HepG2 (cell line): ENCODE results near the gene CMIP. TPM values are rescaled to one million over a fixed set of nuclear protein-coding genes. Genes with fewer than 3 reads are reported as not detected.

Experiments used
- ATAC-seq: fragments of 200-7000 bp; cut with Tn5 transposase; 3 replicates; pipeline ENCODE4 v1.9.1; 2020; ENCODE audit warnings: mild to moderate bottlenecking, moderate library complexity
- BruUV-seq: library from RNA; stranded (reverse); fragments of 400-500 nt; replicated peaks from 2 replicates; lab custom pipeline; 2021; lab: Mats Ljungman, UMichigan
- CTCF ChIA-PET: fragments of 300-600 bp; formaldehyde crosslinking; extraction: SDS; loops from one replicate; lab custom pipeline; 2021; ENCODE audit warnings: low total read pairs, inconsistent platforms, low intra/inter-chr PET ratio; lab: Yijun Ruan, JAX
- POLR2A ChIA-PET: fragments of 350-600 bp; sonication (Branson Sonifier 250); formaldehyde crosslinking; loops from one replicate; lab custom pipeline; 2020; ENCODE audit warnings: antibody characterized with exemption, inconsistent platforms; lab: Yijun Ruan, JAX
- DNase-seq: peaks from one replicate; pipeline ENCODE4 v3.0.0-alpha.2; 2015; ENCODE audit warnings: low spot score
- FAIRE-seq: peaks from 3 replicates; lab custom pipeline; 2011; peaks lifted over from hg19 to GRCh38; lab: Jason Lieb, UNC
- H2AFZ ChIP-seq: one replicate; pipeline ENCODE4 v1.6.1; 2011; ENCODE audit warnings: low read length, inconsistent platforms
- H3K27ac ChIP-seq: fragments of 300-600 bp; 3 replicates; pipeline ENCODE4 v1.8.0; 2011; ENCODE audit warnings: mixed run types, mild to moderate bottlenecking, mixed read lengths, low read length, inconsistent platforms; ENCODE audit not compliant: insufficient read depth; ENCODE audit errors: extremely low read length
- H3K27me3 ChIP-seq, 2 experiments: fragments of 200-600 bp in 1 of 2; 2 replicates in 1 of 2; 3 replicates in 1 of 2; pipeline versions ENCODE4 v1.6.0 to v1.8.0; 2011; ENCODE audit warnings: low read length in 2 of 2, mild to moderate bottlenecking in 2 of 2, moderate library complexity in 2 of 2, inconsistent platforms in 1 of 2; ENCODE audit not compliant: insufficient read depth in 2 of 2, control insufficient read depth in 1 of 2
- H3K36me3 ChIP-seq, 2 experiments: fragments of 200-600 bp in 1 of 2; replicated peaks in 1 of 2; 2 replicates in 1 of 2; 3 replicates in 1 of 2; pipeline versions ENCODE4 v1.5.1 to v1.8.0; 2011; ENCODE audit warnings: low read length in 2 of 2, inconsistent platforms in 1 of 2; ENCODE audit not compliant: insufficient read depth in 2 of 2, control insufficient read depth in 1 of 2
- H3K4me1 ChIP-seq: 2 replicates; pipeline ENCODE4 v1.5.1; 2012; ENCODE audit warnings: low read length, inconsistent platforms; ENCODE audit not compliant: insufficient read depth
- H3K4me2 ChIP-seq: 2 replicates; pipeline ENCODE4 v1.6.0; 2011; ENCODE audit warnings: low read depth, low read length, inconsistent platforms
- H3K4me3 ChIP-seq, 3 experiments: fragments of 200-600 bp in 1 of 3; sonication (generic), shearing (Covaris generic) in 1 of 3; replicated peaks in 1 of 3; 2 replicates each; pipeline ENCODE4 v1.5.1; 2011 to 2016; ENCODE audit warnings: low read length in 3 of 3, inconsistent platforms in 2 of 3, low read depth in 2 of 3, mild to moderate bottlenecking in 2 of 3, control low read depth in 1 of 3, mixed read lengths in 1 of 3; ENCODE audit not compliant: insufficient read depth in 1 of 3
- H3K79me2 ChIP-seq: one replicate; pipeline ENCODE4 v1.6.1; 2011; ENCODE audit warnings: low read length, inconsistent platforms; ENCODE audit not compliant: insufficient read depth
- H3K9ac ChIP-seq: 2 replicates; pipeline ENCODE4 v1.6.0; 2011; ENCODE audit warnings: mild to moderate bottlenecking, low read depth, low read length, inconsistent platforms; ENCODE audit not compliant: insufficient read depth
- H3K9me3 ChIP-seq: 2 replicates; pipeline ENCODE4 v1.5.1; 2012; ENCODE audit warnings: mild to moderate bottlenecking, low read length
- H4K20me1 ChIP-seq: 2 replicates; pipeline ENCODE4 v1.6.0; 2011; ENCODE audit warnings: inconsistent platforms, mild to moderate bottlenecking, low read length, moderate library complexity; ENCODE audit not compliant: insufficient read depth
- HOXA7 ChIP-seq: sonication (generic); formaldehyde crosslinking; IDR thresholded peaks from 2 replicates; pipeline ENCODE4 v1.8.1; 2022; ENCODE audit warnings: mild to moderate bottlenecking, missing genetic modification reagents, moderate library complexity
- HOXA9 ChIP-seq: sonication (generic); formaldehyde crosslinking; IDR thresholded peaks from 2 replicates; pipeline ENCODE4 v1.8.1; 2022; ENCODE audit warnings: missing genetic modification reagents, mild to moderate bottlenecking, moderate library complexity, borderline replicate concordance
- MED1 ChIP-seq: sonication (generic); formaldehyde crosslinking; IDR thresholded peaks from 2 replicates; pipeline ENCODE4 v1.4.0; 2020; ENCODE audit warnings: missing genetic modification reagents
- NFIB ChIP-seq: sonication (generic); formaldehyde crosslinking; IDR thresholded peaks from 2 replicates; pipeline ENCODE4 v1.9.0; 2021; ENCODE audit warnings: missing genetic modification reagents, mild to moderate bottlenecking, borderline replicate concordance
- NFYB ChIP-seq: sonication (generic); formaldehyde crosslinking; IDR thresholded peaks from 2 replicates; pipeline ENCODE4 v1.4.0; 2020; ENCODE audit warnings: missing genetic modification reagents
- PHF21A ChIP-seq: sonication (generic); formaldehyde crosslinking; IDR thresholded peaks from 2 replicates; pipeline ENCODE4 v1.5.0; 2020; ENCODE audit warnings: mild to moderate bottlenecking, missing genetic modification reagents
- RFX5 ChIP-seq: IDR thresholded peaks from 2 replicates; pipeline ENCODE4 v1.6.1; 2011; ENCODE audit warnings: low read depth, low read length, improper control_type of control experiment
- SUZ12 ChIP-seq: fragments of 150-350 bp; IDR thresholded peaks from 2 replicates; pipeline ENCODE4 v1.6.1; 2014; ENCODE audit warnings: low read depth, low read length
- XBP1 ChIP-seq: sonication (generic); formaldehyde crosslinking; IDR thresholded peaks from 2 replicates; pipeline ENCODE4 v1.5.0; 2020; ENCODE audit warnings: missing genetic modification reagents
- ZFAT ChIP-seq: sonication (generic); formaldehyde crosslinking; conservative IDR thresholded peaks from 2 replicates; pipeline ENCODE4 v1.8.1; 2023; ENCODE audit warnings: missing genetic modification reagents, inconsistent platforms
- ZFP36L1 ChIP-seq: sonication (generic); formaldehyde crosslinking; IDR thresholded peaks from 2 replicates; pipeline ENCODE4 v1.8.0; 2022; ENCODE audit warnings: mild to moderate bottlenecking, missing genetic modification reagents, moderate library complexity
- ZNF567 ChIP-seq: sonication (generic); formaldehyde crosslinking; IDR thresholded peaks from 2 replicates; pipeline ENCODE4 v1.8.1; 2023; ENCODE audit warnings: mild to moderate bottlenecking, missing genetic modification reagents, borderline replicate concordance
- ZNF598 ChIP-seq: sonication (generic); formaldehyde crosslinking; IDR thresholded peaks from 2 replicates; pipeline ENCODE4 v1.5.1; 2020; ENCODE audit warnings: mild to moderate bottlenecking, missing genetic modification reagents, borderline replicate concordance
- ZNF891 ChIP-seq: sonication (generic); formaldehyde crosslinking; IDR thresholded peaks from 2 replicates; pipeline ENCODE4 v1.5.0; 2020; ENCODE audit warnings: mild to moderate bottlenecking, missing genetic modification reagents
- WGBS: methylation state at CpG from one replicate; pipeline ENCODE4 v1.1.6; 2017; ENCODE audit warnings: low lambda C conversion rate; 5-methylcytosine and 5-hydroxymethylcytosine counted together
- in situ Hi-C: cut with HindIII; loops from 2 replicates; pipeline ENCODE4 v1.10.0; 2017; ENCODE audit warnings: low pct_unique_long_range_greater_than_20kb; ENCODE audit not compliant: extremely low pct_ligation_motif_present
- intact Hi-C: fragments of 100-400 bp; cut with micrococcal nuclease; formaldehyde crosslinking; loops from one replicate; pipeline ENCODE4 v1.10.0; 2022; ENCODE audit not compliant: unreplicated experiment
- polyA plus RNA-seq, 8 experiments: library from polyadenylated mRNA; depleted of rRNA in 3 of 8; stranded (reverse) in 7 of 8; unstranded in 1 of 8; fragments of >200 nt; fragmentation: Illumina TruSeq in 4 of 8; extraction: Trizol in 4 of 8; gene quantifications; 2 replicates each; pipeline versions ENCODE4 v1.2.1 to v1.2.3, GENCODE V29; 2011 to 2016; ENCODE audit warnings: low read depth in 4 of 8, missing spikeins in 1 of 8, mixed read lengths in 1 of 8; ENCODE audit not compliant: insufficient read depth in 1 of 8
- total RNA-seq, 5 experiments: library from RNA; depleted of rRNA; stranded (reverse); fragments of >200 nt; fragmentation: Illumina TruSeq; extraction: Trizol; gene quantifications; 2 replicates each; pipeline ENCODE4 v1.2.3, GENCODE V29; 2016; ENCODE audit warnings: low read depth in 1 of 5
- TF ChIP-seq, protein P1 (sequence below): IDR thresholded peaks from 2 replicates; pipeline ENCODE4 v1.6.1; 2016; ENCODE audit warnings: low read depth, control low read depth
- TF ChIP-seq, protein P2 (sequence below): sonication (generic); formaldehyde crosslinking; IDR thresholded peaks from 2 replicates; pipeline ENCODE4 v1.9.0; 2021; ENCODE audit warnings: missing genetic modification reagents, mild to moderate bottlenecking, borderline replicate concordance
- TF ChIP-seq, protein P3 (sequence below): sonication (generic); formaldehyde crosslinking; IDR thresholded peaks from 2 replicates; pipeline ENCODE4 v1.9.0; 2022; ENCODE audit warnings: missing genetic modification reagents, mild to moderate bottlenecking, borderline replicate concordance
- TF ChIP-seq, protein P4 (sequence below): IDR thresholded peaks from 2 replicates; pipeline ENCODE4 v1.6.1; 2016
- TF ChIP-seq, protein P5 (sequence below): IDR thresholded peaks from 2 replicates; pipeline ENCODE4 v1.6.1; 2018; ENCODE audit warnings: missing genetic modification reagents

The CMIP gene
- total and polyA plus RNA-seq, 2 of the 13 experiments (the other 11 are each of a cell fraction or from before 2014, with no cell fraction given), result 10.9 to 18.1 TPM

DNA sequence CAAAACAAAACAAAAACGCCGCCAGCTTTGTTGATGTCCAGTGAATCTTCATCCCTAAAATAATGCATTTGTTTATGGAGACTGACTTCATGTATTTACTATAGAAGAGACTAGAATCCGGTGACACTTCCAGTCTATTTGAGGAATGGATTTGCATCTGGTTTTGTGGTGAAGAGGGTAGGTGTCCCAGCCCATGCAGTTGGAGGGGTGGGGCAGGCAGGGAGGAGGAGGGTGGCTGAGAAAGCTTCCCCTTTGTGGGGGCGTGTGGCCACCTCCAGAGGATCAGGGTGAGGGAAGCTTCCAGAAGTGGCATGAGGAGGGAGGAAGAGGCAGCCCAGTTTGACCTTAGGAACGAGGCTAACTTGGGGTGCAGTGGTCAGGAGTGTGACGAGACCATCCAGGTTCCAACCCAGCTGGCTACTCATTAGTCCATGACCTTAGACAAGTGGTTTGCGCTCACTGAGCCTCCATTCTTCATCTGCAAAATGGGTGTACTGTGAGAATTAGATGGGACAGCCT is 69.5 kb downstream of the CMIP start:
- no peak for ATAC-seq
- Histone ChIP-seq H3K9me3 (peaks cover 9% of the 10 kb centered on the region; the same call in 1 of the 2 replicates), H2AFZ (no peak overlapping the region), H3K27me3 (no peaks in the 10 kb centered on the region), H3K4me1 (peaks cover 69% of the 10 kb centered on the region), H3K4me2 (peak overlapping the region; percentile 67), H3K4me3 (no peak overlapping the region), H3K27ac (peak overlapping the region; percentile 74), H4K20me1 (peaks cover 88% of the 10 kb centered on the region), H3K36me3 (peaks cover 16 to 54% of the 10 kb centered on the region in 2 experiments), H3K9ac (peak overlapping the region; percentile 21; the same call in 1 of the 2 replicates), H3K79me2 (peaks cover 95% of the 10 kb centered on the region)
- FAIRE-seq, result no peak
- ChIA-PET CTCF (no interaction called here), POLR2A (interaction anchor here (1.0 to 1.9 kb wide), 9 partner anchors 12 to 83 kb away, joined by 3 to 12 read pairs (median 5); no protein-coding TSS in a partner anchor)
- DNase-seq, result no peak
- intact Hi-C loops, result no loop called here
- in situ Hi-C loops, result no loop called here
- BruUV-seq, result no TSS peak
- WGBS, result 87% methylated on average over 7 of the region's 7 CpGs
- TF ChIP-seq ZFAT (CRISPR knock-in tag) (no peak), ZNF891 (no peak), ZNF567 (no peak), NFIB (CRISPR knock-in tag) (no peak), RFX5 (no peak), HOXA9 (CRISPR knock-in tag) (no peak), ZNF598 (CRISPR knock-in tag) (no peak), XBP1 (CRISPR knock-in tag) (no peak), PHF21A (no peak), SUZ12 (no peak), NFYB (no peak), HOXA7 (CRISPR knock-in tag) (no peak), ZFP36L1 (CRISPR knock-in tag) (no peak), MED1 (no peak)
- TF ChIP-seq, protein P1, sequence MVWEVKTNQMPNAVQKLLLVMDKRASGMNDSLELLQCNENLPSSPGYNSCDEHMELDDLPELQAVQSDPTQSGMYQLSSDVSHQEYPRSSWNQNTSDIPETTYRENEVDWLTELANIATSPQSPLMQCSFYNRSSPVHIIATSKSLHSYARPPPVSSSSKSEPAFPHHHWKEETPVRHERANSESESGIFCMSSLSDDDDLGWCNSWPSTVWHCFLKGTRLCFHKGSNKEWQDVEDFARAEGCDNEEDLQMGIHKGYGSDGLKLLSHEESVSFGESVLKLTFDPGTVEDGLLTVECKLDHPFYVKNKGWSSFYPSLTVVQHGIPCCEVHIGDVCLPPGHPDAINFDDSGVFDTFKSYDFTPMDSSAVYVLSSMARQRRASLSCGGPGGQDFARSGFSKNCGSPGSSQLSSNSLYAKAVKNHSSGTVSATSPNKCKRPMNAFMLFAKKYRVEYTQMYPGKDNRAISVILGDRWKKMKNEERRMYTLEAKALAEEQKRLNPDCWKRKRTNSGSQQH, result no peak
- TF ChIP-seq, protein P2, sequence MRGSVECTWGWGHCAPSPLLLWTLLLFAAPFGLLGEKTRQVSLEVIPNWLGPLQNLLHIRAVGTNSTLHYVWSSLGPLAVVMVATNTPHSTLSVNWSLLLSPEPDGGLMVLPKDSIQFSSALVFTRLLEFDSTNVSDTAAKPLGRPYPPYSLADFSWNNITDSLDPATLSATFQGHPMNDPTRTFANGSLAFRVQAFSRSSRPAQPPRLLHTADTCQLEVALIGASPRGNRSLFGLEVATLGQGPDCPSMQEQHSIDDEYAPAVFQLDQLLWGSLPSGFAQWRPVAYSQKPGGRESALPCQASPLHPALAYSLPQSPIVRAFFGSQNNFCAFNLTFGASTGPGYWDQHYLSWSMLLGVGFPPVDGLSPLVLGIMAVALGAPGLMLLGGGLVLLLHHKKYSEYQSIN (CRISPR knock-in tag), result no peak
- TF ChIP-seq, protein P3, sequence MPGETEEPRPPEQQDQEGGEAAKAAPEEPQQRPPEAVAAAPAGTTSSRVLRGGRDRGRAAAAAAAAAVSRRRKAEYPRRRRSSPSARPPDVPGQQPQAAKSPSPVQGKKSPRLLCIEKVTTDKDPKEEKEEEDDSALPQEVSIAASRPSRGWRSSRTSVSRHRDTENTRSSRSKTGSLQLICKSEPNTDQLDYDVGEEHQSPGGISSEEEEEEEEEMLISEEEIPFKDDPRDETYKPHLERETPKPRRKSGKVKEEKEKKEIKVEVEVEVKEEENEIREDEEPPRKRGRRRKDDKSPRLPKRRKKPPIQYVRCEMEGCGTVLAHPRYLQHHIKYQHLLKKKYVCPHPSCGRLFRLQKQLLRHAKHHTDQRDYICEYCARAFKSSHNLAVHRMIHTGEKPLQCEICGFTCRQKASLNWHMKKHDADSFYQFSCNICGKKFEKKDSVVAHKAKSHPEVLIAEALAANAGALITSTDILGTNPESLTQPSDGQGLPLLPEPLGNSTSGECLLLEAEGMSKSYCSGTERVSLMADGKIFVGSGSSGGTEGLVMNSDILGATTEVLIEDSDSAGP (CRISPR knock-in tag), result no peak
- TF ChIP-seq, protein P4, sequence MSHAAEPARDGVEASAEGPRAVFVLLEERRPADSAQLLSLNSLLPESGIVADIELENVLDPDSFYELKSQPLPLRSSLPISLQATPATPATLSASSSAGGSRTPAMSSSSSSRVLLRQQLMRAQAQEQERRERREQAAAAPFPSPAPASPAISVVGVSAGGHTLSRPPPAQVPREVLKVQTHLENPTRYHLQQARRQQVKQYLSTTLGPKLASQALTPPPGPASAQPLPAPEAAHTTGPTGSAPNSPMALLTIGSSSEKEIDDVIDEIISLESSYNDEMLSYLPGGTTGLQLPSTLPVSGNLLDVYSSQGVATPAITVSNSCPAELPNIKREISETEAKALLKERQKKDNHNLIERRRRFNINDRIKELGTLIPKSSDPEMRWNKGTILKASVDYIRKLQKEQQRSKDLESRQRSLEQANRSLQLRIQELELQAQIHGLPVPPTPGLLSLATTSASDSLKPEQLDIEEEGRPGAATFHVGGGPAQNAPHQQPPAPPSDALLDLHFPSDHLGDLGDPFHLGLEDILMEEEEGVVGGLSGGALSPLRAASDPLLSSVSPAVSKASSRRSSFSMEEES (CRISPR knock-in tag), result no peak
- TF ChIP-seq, protein P5, sequence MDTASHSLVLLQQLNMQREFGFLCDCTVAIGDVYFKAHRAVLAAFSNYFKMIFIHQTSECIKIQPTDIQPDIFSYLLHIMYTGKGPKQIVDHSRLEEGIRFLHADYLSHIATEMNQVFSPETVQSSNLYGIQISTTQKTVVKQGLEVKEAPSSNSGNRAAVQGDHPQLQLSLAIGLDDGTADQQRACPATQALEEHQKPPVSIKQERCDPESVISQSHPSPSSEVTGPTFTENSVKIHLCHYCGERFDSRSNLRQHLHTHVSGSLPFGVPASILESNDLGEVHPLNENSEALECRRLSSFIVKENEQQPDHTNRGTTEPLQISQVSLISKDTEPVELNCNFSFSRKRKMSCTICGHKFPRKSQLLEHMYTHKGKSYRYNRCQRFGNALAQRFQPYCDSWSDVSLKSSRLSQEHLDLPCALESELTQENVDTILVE (CRISPR knock-in tag), result no peak
